Left lung (tissue), 10 donors: Measurements from ENCODE around the gene TFDP2. TPM values are rescaled to one million over a fixed set of nuclear protein-coding genes. Genes with fewer than 3 reads are reported as not detected.

Source experiments
- ATAC-seq: fragments of 200-7000 bp; cut with Tn5 transposase; one replicate; pipeline ENCODE4 v1.9.1; 2020; ENCODE audit warnings: moderate library complexity
- DNase-seq, 4 donors: peaks; one replicate each; pipeline ENCODE4 v3.0.0-alpha.2; 2013 to 2020
- H3K27ac ChIP-seq, 2 donors: fragments of 200-600 bp; sonication (generic) in 1 of 2; one replicate each; pipeline versions ENCODE4 v1.5.0 to v1.8.0; 2020 to 2021
- H3K27me3 ChIP-seq, 2 donors: fragments of 200-600 bp; sonication (generic) in 1 of 2; one replicate each; pipeline versions ENCODE4 v1.5.0 to v1.8.0; 2020 to 2021
- H3K36me3 ChIP-seq, 2 donors: fragments of 200-600 bp; sonication (generic) in 1 of 2; one replicate each; pipeline versions ENCODE4 v1.5.0 to v1.8.0; 2020 to 2021
- H3K4me1 ChIP-seq, 2 donors: fragments of 200-600 bp; one replicate each; pipeline ENCODE4 v1.8.0; 2021
- H3K4me3 ChIP-seq, 2 donors: fragments of 200-600 bp; sonication (generic) in 1 of 2; one replicate each; pipeline versions ENCODE4 v1.5.0 to v1.8.0; 2020 to 2021; ENCODE audit warnings: mild to moderate bottlenecking in 1 of 2
- H3K9me3 ChIP-seq, 2 donors: fragments of 200-600 bp; sonication (generic) in 1 of 2; one replicate each; pipeline versions ENCODE4 v1.5.0 to v1.8.0; 2020 to 2021
- CTCF ChIP-seq, 2 donors: fragments of 200-600 bp; sonication (generic) in 1 of 2; IDR thresholded peaks; one replicate each; pipeline versions ENCODE4 v1.5.0 to v1.8.0; 2021; ENCODE audit warnings: antibody characterized with exemption in 2 of 2
- intact Hi-C, 2 donors: fragments of 100-400 bp; cut with DNase I; formaldehyde crosslinking; loops; one replicate each; pipeline versions ENCODE4 v1.11.2 to v1.14.2; 2022
- polyA plus RNA-seq, 6 donors: library from polyadenylated mRNA; unstranded; fragments of 120-200 nt; gene quantifications; one replicate each; pipeline ENCODE4 v1.2.1, GENCODE V29; 2013; ENCODE audit not compliant: insufficient read length in 6 of 6
- total RNA-seq, 2 donors: library from RNA; stranded (reverse); fragmentation: NEBNext Ultra II Directional; extraction: Animal tissue kit (Norgen Biotek cat#: 25700); gene quantifications; one replicate each; pipeline ENCODE4 v1.2.1, GENCODE V29; 2021
- donor health status: DM: no; HTN: yes; CAD: no.
- donor health status: DM: no; HTN: no; CAD: no.

Gene TFDP2
- total and polyA plus RNA-seq, 8 donors: 21.2 to 73.0 (median 53.6) TPM

- DNase-seq: no peak
- Histone ChIP-seq H3K27ac (no peak overlapping the region), H3K36me3 (no peaks in the 10 kb centered on the region), H3K4me1 (peaks cover 0 to 11% of the 10 kb centered on the region in 2 donors), H3K9me3 (no peaks in the 10 kb centered on the region), H3K4me3 (no peak overlapping the region), H3K27me3 (no peaks in the 10 kb centered on the region)
- intact Hi-C loops: no loop called here
- no peak for TF ChIP-seq CTCF (IDR thresholded peaks at IDR 0.05)
- ATAC-seq: no peak
Measured at GRCh38 chr3:142115867-142116668, 33.3 kb downstream of the TFDP2 start.

DNA sequence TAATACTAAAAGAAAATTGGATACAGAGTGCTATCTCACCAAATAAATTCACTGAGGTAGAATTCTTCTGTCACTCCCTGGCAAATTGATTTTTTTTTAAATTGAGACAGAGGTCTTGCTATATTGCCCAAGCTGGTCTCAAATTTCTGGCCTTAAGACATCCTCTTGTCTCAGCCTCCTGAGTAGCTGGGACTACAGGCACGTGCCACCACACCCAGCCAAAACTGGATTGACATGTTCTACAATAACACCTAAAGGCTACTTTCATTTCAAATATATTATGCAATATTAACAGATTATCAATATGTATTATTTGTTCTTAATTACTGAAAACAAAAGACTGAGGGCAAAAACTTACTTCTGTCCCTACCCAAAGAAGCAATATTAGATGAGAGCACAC lies 36.7 kb downstream of the TFDP2 start:
- Histone ChIP-seq H3K27me3 (no peaks in the 10 kb centered on the region), H3K4me3 (no peak overlapping the region), H3K27ac (no peak overlapping the region), H3K36me3 (no peaks in the 10 kb centered on the region), H3K9me3 (no peaks in the 10 kb centered on the region), H3K4me1 (peaks cover 0 to 11% of the 10 kb centered on the region in 2 donors)
- intact Hi-C loops: no loop called here
- ATAC-seq (no peak), DNase-seq (no peak)
- TF ChIP-seq CTCF (IDR thresholded peaks at IDR 0.05): no peak

- H3K27ac ChIP-seq: no peak overlapping the region
- DNase-seq (no peak), ATAC-seq (no peak)
- no peaks in the 10 kb centered on the region for H3K36me3 ChIP-seq
- no peaks in the 10 kb centered on the region for H3K27me3 ChIP-seq
- no peaks in the 10 kb centered on the region for H3K9me3 ChIP-seq
- no peak for TF ChIP-seq CTCF (IDR thresholded peaks at IDR 0.05)
- intact Hi-C loops: no loop called here
- no peak overlapping the region for H3K4me3 ChIP-seq
- no peaks in the 10 kb centered on the region for H3K4me1 ChIP-seq
Measured at GRCh38 chr3:142106548-142106947, 42.8 kb downstream of the TFDP2 start.

DNA sequence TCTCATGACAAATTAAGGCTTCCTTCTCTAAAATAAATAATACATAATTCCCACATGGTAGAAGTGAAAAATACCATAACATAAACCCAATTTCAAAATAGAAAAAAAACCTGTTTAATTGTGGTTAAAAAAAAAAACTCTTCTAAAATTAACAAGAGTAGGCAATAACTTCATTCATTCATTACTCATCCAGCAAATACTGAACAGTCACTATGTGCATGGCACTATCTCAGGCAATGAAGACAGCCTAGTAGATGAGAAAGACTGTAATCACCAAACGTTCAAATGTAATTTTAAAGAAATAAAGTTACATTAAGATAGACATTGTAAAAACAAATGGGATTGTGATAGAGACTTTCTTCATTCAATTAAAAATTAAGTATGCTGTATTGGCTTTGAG lies 43.4 kb downstream of the TFDP2 start:
- Histone ChIP-seq H3K4me3 (no peak overlapping the region), H3K27ac (no peak overlapping the region)

DNA sequence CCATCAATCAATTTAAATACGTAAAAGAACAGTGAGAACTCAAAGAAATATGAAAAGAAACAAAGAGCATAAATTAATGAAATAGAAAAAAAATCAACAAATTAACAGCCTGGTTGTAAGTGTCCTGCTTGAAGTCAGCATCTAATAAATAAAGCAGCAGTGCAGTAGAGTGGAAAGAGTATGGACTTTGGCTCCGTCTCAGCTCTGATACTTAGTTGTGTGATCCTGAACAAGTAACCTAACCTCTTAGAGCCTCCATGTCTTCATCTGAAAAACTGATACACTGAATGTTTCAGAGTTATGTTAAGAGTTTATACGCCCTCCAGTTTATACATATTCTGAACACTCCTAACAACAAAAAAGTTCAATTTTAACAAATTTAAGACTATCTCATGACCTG lies 44.6 kb downstream of the TFDP2 start:
- DNase-seq (no peak), ATAC-seq (no peak)
- Histone ChIP-seq H3K27ac (no peak overlapping the region), H3K27me3 (no peaks in the 10 kb centered on the region), H3K4me3 (no peak overlapping the region), H3K4me1 (no peaks in the 10 kb centered on the region), H3K9me3 (no peaks in the 10 kb centered on the region), H3K36me3 (no peaks in the 10 kb centered on the region)
- TF ChIP-seq CTCF (IDR thresholded peaks at IDR 0.05): no peak
- intact Hi-C loops: no loop called here

More for the DNA sequence above, 43.4 kb downstream of the TFDP2 start:
- Histone ChIP-seq H3K4me1 (no peaks in the 10 kb centered on the region), H3K27me3 (no peaks in the 10 kb centered on the region), H3K36me3 (no peaks in the 10 kb centered on the region), H3K9me3 (no peaks in the 10 kb centered on the region)
- no peak for DNase-seq
- no peak for ATAC-seq
- TF ChIP-seq CTCF (IDR thresholded peaks at IDR 0.05): no peak
- intact Hi-C loops: no loop called here
